Endometrial microvascular endothelial cells (primary cell): ENCODE results near the gene PLEKHA6. TPM values are rescaled to one million over a fixed set of nuclear protein-coding genes. Genes with fewer than 3 reads are reported as not detected.
"Not testable (repeated sequence)": the region's sequence is repeated elsewhere in the genome, so short reads cannot be mapped to it uniquely, and the experiment has no call there.

Source experiments
- in situ Hi-C: cut with HindIII; loops from 2 replicates; pipeline ENCODE4 v1.10.0; 2017; ENCODE audit warnings: low sequenced_read_pairs, low pct_unique_long_range_greater_than_20kb; ENCODE audit errors: inconsistent ontology term
- total RNA-seq: library from RNA; depleted of rRNA; stranded (reverse); fragments of >200 nt; gene quantifications from one replicate; pipeline ENCODE4 v1.2.3, GENCODE V29; 2015; ENCODE audit errors: inconsistent ontology term

Gene PLEKHA6
- total RNA-seq, 1 donor from 2014 or later, result 2.2 TPM

DNA sequence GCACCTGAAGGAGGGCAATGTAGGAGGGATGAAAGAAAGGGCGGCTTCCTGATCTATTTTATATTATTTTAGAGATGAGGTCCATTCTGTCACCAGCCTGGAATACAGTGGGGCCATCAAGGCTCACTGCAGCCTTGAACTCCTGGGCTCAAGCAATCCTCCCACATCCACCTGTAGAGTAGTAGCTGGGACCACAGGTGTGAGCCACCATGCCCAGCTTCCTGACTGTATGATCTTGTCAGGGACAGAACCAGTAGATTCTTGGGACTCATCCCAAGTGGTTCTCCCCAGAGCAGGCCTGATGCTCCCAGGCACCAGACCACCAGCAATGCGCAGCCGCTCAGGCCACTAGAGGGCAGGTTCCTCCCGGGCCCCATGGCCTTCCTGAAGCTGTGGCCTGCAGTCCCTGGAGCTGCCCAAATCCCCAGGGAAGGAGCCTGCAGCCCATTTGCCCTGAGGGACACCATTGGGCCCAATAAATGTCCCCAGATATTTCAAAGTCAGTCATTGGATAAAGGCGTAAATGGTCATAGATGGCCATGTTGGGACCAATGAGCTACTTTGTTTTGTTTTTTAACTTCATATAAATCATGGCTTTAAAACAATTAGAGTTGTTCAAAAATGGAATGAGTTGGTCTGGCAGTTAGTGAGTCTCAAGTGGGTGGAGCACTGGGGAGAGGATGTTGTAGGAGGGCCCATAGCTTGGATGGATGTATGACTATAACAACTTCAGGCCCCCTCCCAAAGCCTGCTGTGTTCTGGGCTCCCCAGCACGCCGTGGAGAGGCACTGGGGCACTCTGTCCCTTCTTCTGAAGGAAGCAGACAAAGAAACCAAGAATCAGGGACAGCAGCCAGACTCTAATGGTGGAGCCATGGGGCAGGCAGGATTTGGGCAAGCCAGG, 101.3 kb downstream of the PLEKHA6 start:
- in situ Hi-C loops, result no loop called here

DNA sequence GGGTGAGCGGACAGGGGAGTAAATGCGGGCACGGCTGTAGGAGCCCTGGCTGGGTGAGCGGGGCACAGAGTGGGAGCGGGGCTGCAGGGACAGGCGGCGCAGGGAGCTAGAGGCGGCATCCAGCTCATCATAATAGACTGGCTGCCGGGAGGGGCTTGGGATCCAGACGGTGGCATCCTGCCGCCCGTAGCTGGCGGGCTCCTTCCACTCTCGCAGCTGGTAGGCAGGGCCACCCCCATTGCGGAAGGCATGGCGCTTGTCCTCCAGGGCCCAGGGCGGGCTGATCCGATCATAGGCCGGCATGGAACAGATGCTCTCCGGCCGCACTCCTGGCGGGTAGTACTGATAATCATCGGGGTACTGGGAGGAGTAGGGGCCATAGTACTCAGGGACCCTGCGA, 102.3 kb downstream of the PLEKHA6 start:
- in situ Hi-C loops, result no loop called here

- in situ Hi-C loops, result no loop called here
Observed at GRCh38 chr1:204256531-204256930, 103.2 kb downstream of the PLEKHA6 start.

DNA sequence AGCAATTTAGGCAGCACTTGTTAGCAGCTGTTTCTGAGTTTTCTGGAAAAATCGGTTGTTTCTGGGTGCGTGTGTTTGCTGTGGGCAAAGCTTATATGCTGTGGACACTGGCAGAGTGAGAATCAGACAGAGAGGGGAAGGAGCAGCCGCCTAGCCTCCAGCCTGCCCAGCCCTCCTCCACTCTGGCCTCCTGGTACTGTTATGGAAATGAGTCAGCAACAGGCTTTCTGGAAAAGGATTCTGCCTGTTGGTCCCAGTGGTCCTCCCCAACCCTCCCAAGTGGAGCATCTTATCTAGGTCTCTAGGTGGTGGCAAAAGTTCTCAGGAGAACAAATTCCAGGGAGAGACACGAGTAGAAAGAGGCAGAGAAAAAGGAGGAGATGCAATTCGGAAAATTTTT, 103.8 kb downstream of the PLEKHA6 start:
- in situ Hi-C loops, result no loop called here

DNA sequence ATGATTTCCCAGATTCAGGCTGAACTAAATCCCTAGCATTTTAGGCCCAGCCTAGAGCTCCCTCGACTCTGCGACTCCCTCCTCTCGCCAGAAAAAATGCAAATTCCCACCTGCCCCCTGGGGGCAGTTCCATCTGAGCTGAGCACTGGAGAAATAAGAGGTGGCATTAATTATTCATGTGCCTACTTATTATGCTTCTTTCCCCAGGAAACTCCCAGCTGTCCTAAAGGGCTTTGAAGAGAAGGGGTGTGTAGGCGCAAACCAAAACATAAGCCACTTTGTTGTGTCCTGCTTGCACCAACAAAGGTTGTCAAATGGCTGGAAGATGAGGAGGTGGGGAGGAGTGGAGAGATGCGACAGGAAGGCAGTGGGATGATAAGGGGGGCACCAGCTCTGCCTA, 104.5 kb downstream of the PLEKHA6 start:
- in situ Hi-C loops, result no loop called here

- in situ Hi-C loops, result no loop called here
Observed at GRCh38 chr1:204254031-204254661, 105.6 kb downstream of the PLEKHA6 start.

- in situ Hi-C loops, result no loop called here
Observed at GRCh38 chr1:204251926-204252689, 107.6 kb downstream of the PLEKHA6 start.

DNA sequence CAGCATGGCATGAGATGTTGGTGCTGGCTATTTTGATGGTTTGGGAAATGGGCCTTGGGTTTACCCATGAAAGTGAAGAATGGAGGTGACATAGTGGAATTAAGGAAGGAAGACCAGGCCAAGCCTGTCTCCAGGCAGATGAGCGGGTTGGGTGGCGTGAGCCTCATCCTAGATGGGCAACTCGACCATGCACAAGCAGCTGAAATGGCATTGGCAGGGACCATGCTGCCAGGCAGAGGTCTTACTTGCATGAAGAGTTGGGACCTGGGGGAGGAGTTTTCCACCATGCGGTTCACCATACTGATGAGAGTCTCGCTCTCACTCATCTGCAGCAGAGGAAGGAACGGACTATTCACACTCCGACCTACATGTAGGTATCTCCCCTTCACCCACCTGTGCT, 108.4 kb downstream of the PLEKHA6 start:
- in situ Hi-C loops, result no loop called here

DNA sequence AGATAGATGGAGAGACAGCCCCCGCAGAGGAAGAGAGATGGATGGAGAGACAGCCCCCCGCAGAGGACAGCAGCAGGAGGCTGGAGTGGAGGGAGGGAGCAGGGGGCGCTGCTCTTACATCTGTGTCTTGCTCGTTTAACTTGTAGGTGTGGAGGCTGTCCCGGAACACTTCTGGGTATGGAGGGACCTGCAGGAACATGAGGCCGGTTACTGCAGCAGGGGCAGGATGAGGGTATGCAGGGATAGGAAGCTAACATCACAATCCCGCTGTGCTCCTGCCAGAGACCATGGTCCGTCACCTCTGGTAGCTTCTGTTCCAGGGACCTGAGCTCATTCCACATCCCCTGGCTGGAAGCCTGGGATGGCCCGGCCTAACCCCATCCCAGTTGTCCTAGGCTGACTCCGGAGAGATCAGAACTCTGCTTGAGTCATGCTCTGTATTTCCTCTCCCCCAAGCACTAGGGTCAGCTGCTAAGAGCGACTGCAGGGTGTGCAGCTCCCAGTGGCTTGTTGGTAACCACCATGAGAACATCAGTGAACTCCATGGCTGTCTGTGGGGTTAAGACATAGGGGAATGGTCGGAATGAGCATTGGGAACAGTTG, 109.2 kb downstream of the PLEKHA6 start:
- in situ Hi-C loops, result no loop called here

GRCh38 chr1:204249736-204250427, 109.8 kb downstream of the PLEKHA6 start:
- in situ Hi-C loops, result no loop called here

- in situ Hi-C loops, result no loop called here
Observed at GRCh38 chr1:204248954-204249353, 110.8 kb downstream of the PLEKHA6 start.

GRCh38 chr1:204246876-204247275, 112.9 kb downstream of the PLEKHA6 start:
- in situ Hi-C loops, result no loop called here

DNA sequence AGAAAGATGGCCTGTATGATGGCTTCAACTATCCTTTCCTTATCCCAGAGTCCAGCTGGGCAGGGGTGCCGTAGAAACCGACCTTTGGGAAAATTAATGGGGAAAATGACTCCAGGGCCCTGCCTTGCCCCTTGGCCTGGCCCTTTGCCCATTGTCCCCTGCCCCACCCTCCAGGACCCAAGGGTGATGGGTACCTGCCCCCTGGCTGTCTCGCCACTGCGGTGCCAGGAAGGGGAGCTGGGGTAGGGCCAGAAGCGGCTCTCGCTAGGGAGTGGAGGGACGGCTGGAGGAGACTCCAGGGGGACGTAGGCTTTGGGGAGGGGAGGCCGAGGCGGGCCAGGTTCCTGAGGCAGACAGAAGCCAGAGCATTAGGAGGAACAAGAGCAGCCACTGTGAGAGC, 116.8 kb downstream of the PLEKHA6 start:
- in situ Hi-C loops, result no loop called here

DNA sequence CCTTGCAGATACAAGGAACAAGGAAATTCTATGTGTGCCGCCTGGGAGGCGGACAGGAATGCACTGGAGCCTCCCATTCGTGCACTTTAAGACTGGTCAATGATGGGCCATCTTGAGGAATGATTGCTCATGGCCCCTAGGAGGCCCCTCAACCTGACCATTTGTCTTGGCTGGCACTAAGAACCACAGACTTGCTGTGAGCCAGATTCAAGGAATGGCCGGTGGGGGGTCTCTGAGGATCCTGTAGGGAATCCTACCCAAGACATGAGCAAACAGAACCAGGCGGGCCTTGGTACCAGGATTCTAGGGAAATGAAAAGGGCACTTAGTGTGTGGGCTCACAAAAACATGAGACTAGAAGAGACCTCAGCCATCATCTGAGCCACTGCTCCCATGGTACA, 117.8 kb downstream of the PLEKHA6 start:
- in situ Hi-C loops, result no loop called here

GRCh38 chr1:204241050-204241449, 118.7 kb downstream of the PLEKHA6 start:
- in situ Hi-C loops, result no loop called here

- in situ Hi-C loops, result no loop called here
Observed at GRCh38 chr1:204240233-204240632, 119.5 kb downstream of the PLEKHA6 start.

DNA sequence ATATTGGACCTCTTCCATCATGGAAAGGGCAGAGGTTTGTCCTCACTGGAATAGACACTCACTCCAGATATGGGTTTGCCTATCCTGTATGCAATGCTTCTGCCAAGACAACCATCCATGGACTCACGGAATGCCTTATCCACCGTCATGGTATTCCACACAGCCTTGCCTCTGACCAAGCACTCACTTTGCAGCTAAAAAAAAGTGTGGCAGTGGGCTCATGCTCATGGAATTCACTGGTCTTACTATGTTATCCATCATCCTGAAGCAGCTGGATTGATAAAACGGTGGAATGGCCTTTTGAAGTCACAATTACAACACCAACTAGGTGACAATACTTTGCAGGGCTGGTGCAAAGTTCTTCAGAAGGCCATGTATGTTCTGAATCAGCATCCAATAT, 120.3 kb downstream of the PLEKHA6 start:
- in situ Hi-C loops, result not testable (repeated sequence)

GRCh38 chr1:204238520-204238919, 121.2 kb downstream of the PLEKHA6 start:
- in situ Hi-C loops, result not testable (repeated sequence)

GRCh38 chr1:204237515-204237914, 122.2 kb downstream of the PLEKHA6 start:
- in situ Hi-C loops, result not testable (repeated sequence)
